Mesothelial cell of epicardium (in vitro differentiated cells): Measurements from ENCODE around the gene ANKRD44. TPM values are rescaled to one million over a fixed set of nuclear protein-coding genes. Genes with fewer than 3 reads are reported as not detected.

ENCODE experiments used
- DNase-seq, 2 experiments: peaks; one replicate each; pipeline ENCODE4 v3.0.0; 2021; ENCODE audit warnings: low spot score in 2 of 2; ENCODE audit not compliant: unreplicated experiment in 2 of 2
- H3K27ac Mint-ChIP-seq: 2 replicates; pipeline ENCODE4 v1.8.0; 2021; ENCODE audit warnings: mixed read lengths
- H3K27me3 Mint-ChIP-seq: 2 replicates; pipeline ENCODE4 v1.8.0; 2021; ENCODE audit warnings: low read depth, mixed read lengths
- H3K36me3 Mint-ChIP-seq: 2 replicates; pipeline ENCODE4 v1.8.0; 2021; ENCODE audit warnings: mixed read lengths
- H3K4me1 Mint-ChIP-seq: 2 replicates; pipeline ENCODE4 v1.8.0; 2021; ENCODE audit warnings: mixed read lengths
- H3K4me3 Mint-ChIP-seq: 2 replicates; pipeline ENCODE4 v1.8.0; 2021; ENCODE audit warnings: mild to moderate bottlenecking, moderate library complexity, mixed read lengths
- H3K9me3 Mint-ChIP-seq: 2 replicates; pipeline ENCODE4 v1.8.0; 2021; ENCODE audit warnings: mixed read lengths
- total RNA-seq: library from RNA; stranded (reverse); gene quantifications from 3 replicates; pipeline ENCODE4 v1.2.1, GENCODE V29; 2021
- TF ChIP-seq, protein P1 (sequence below): fragments of 200-600 bp; sonication (generic); IDR thresholded peaks from one replicate; pipeline ENCODE4 v1.5.0; 2021; ENCODE audit warnings: antibody characterized with exemption; ENCODE audit not compliant: unreplicated experiment

The ANKRD44 gene
- total RNA-seq, 1 donor from 2014 or later: 10.4 TPM

DNA sequence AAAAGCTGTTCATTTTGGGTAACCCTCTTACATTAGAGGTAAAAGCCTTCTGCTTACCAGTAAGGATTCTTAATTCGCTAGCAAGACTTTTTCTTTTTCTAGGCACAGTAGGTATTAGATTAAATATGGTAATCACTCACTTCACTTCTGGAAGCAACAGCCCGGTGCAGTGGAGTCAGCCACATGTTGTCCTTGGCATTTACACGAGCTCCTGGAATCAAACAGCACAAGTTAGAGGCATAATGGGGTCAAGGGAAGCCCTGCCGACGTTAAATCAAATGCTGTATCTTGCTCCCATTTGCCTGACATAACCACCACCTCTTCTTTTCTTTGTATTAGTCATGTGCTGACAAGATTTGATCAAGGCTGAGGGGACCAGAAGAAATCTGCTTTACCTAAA lies 174.1 kb downstream of the ANKRD44 start:
- H3K36me3 Mint-ChIP-seq: no peaks in the 10 kb centered on the region
- H3K4me3 Mint-ChIP-seq: no peak overlapping the region
- no peak for DNase-seq
- TF ChIP-seq, protein P1, sequence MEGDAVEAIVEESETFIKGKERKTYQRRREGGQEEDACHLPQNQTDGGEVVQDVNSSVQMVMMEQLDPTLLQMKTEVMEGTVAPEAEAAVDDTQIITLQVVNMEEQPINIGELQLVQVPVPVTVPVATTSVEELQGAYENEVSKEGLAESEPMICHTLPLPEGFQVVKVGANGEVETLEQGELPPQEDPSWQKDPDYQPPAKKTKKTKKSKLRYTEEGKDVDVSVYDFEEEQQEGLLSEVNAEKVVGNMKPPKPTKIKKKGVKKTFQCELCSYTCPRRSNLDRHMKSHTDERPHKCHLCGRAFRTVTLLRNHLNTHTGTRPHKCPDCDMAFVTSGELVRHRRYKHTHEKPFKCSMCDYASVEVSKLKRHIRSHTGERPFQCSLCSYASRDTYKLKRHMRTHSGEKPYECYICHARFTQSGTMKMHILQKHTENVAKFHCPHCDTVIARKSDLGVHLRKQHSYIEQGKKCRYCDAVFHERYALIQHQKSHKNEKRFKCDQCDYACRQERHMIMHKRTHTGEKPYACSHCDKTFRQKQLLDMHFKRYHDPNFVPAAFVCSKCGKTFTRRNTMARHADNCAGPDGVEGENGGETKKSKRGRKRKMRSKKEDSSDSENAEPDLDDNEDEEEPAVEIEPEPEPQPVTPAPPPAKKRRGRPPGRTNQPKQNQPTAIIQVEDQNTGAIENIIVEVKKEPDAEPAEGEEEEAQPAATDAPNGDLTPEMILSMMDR: no peak
- no peaks in the 10 kb centered on the region for H3K9me3 Mint-ChIP-seq
- H3K27ac Mint-ChIP-seq: no peak overlapping the region
- no peaks in the 10 kb centered on the region for H3K27me3 Mint-ChIP-seq
- peaks cover 7% of the 10 kb centered on the region for H3K4me1 Mint-ChIP-seq

DNA sequence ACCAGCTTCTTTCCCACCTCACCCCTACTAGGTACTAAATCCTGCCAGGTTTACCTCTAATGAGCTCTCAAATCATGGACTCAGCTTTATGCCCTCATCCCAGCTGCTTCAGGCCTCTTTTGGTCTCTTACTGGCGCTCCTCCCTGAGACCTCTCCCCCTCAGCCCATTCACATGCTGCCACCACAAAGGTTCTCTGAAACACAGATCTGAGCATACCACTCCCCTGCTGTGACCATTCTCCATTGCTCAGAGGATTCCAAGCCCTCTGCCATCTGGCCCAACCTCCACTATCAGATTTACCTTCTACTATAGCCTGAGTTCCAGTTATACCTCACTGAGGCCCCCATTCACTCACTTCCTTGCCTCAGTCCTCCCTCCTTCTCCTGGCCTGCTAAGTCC lies 174.8 kb downstream of the ANKRD44 start:
- H3K9me3 Mint-ChIP-seq: no peaks in the 10 kb centered on the region
- H3K27me3 Mint-ChIP-seq: no peaks in the 10 kb centered on the region
- TF ChIP-seq, protein P1: no peak
- H3K4me1 Mint-ChIP-seq: peaks cover 7% of the 10 kb centered on the region
- no peak for DNase-seq
- no peak overlapping the region for H3K27ac Mint-ChIP-seq
- no peaks in the 10 kb centered on the region for H3K36me3 Mint-ChIP-seq
- H3K4me3 Mint-ChIP-seq: no peak overlapping the region

DNA sequence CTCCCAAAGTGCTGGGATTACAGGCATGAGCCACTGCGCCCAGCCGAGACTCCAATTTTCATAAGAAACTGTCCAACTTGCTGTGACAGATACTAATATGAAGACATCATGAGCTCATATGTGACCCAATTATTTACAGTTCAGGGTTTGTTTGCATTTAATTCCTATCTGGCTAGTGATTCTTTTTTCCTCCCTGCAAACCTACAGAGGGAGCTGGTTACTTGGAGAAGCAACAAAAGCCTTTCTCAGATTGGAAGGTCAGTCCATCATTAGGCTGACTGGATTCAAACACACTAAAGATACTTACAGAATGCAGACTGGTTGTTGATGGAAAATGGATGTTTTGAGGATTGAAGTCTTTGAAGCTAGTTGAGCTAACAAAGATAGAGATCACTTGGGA lies 176.4 kb downstream of the ANKRD44 start:
- DNase-seq: no peak
- Mint-ChIP-seq H3K36me3 (no peaks in the 10 kb centered on the region), H3K4me3 (no peak overlapping the region), H3K9me3 (no peaks in the 10 kb centered on the region), H3K27me3 (no peaks in the 10 kb centered on the region), H3K27ac (no peak overlapping the region), H3K4me1 (peaks cover 7% of the 10 kb centered on the region)
- TF ChIP-seq, protein P1: no peak

DNA sequence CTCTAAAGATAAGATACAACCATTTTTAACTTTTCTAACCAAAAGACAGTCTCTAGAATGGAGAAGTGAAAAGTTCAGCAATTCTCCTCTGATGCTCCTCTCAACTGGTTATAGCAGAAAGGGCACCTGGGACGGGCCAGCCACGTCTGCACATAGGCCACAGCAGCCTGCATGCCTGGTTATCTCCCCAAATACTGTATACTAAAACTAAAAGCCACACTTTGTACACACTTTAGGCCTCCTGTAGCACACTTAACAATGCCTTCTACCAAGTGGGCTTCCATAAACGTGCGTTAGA lies 179.1 kb downstream of the ANKRD44 start:
- H3K27ac Mint-ChIP-seq: no peak overlapping the region

DNA sequence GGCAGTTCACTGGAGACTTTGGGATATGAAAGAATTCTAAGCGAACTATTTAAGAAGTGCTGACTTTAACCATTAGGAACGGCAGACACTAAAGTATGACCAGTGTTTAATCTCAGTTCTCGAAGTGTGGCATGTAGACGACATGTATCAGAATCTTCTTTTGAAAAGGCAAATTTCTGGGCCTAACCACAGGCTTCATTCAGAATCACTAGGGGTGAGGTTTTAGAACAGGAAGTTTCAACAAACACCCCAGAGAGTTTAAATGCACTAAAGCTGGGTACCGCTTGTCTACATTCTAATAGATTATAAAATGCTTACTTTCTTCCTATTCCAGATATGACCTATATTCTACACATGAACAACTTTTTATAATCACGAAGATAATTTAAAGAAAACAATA lies 180.3 kb downstream of the ANKRD44 start:
- no peak for DNase-seq
- no peak overlapping the region for H3K4me3 Mint-ChIP-seq
- TF ChIP-seq, protein P1: no peak
- peaks cover 9% of the 10 kb centered on the region for H3K9me3 Mint-ChIP-seq
- peaks cover 1% of the 10 kb centered on the region for H3K36me3 Mint-ChIP-seq
- peaks cover 4% of the 10 kb centered on the region for H3K4me1 Mint-ChIP-seq
- H3K27ac Mint-ChIP-seq: no peak overlapping the region
- no peaks in the 10 kb centered on the region for H3K27me3 Mint-ChIP-seq

More for the DNA sequence above, 179.1 kb downstream of the ANKRD44 start:
- Mint-ChIP-seq H3K9me3 (peaks cover 9% of the 10 kb centered on the region), H3K4me3 (no peak overlapping the region), H3K4me1 (peaks cover 4% of the 10 kb centered on the region), H3K27me3 (no peaks in the 10 kb centered on the region), H3K36me3 (peaks cover 1% of the 10 kb centered on the region)
- DNase-seq: no peak
- TF ChIP-seq, protein P1: no peak

DNA sequence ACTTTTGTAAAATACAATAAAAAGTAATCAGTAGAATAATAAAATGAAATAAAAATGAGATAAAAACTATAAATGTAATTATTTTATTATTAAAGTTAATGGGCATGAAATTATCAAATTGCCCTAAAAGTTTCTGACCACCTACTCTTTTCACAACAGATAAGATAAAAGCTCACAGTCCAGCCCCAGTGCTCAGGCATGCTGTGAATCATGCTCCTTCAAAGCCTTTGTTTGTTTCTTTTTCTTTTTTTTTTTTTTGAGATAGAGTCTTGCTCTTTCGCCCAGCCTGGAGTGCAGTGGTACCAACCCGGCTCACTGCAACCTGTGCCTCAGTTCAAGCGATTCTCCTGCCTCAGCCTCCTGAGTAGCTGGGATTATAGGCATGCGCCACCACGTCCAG lies 181.7 kb downstream of the ANKRD44 start:
- H3K4me3 Mint-ChIP-seq: no peak overlapping the region
- H3K36me3 Mint-ChIP-seq: peaks cover 1% of the 10 kb centered on the region
- TF ChIP-seq, protein P1: no peak
- no peak for DNase-seq
- peaks cover 4% of the 10 kb centered on the region for H3K4me1 Mint-ChIP-seq
- peaks cover 9% of the 10 kb centered on the region for H3K9me3 Mint-ChIP-seq
- no peak overlapping the region for H3K27ac Mint-ChIP-seq
- H3K27me3 Mint-ChIP-seq: no peaks in the 10 kb centered on the region
